Stimulated activated CD4-positive, alpha-beta T cell treated with anti-CD3 and anti-CD28 coated beads, Interleukin-15, amount 100 ng/mL, for 48 hours (primary cell): ENCODE results near the gene TMEM151B.
"Not testable (repeated sequence)": the region's sequence is repeated elsewhere in the genome, so short reads cannot be mapped to it uniquely, and the experiment has no call there.

ENCODE experiments used
- DNase-seq, 2 donors: peaks; one replicate each; pipeline ENCODE4 v3.0.0-alpha.2; 2020; ENCODE audit warnings: low read depth in 2 of 2

TMEM151B gene

GRCh38 chr6:44304282-44305199 lies 34.3 kb downstream of the TMEM151B start:
- peak in 1 of 2 donors; percentile 17 for DNase-seq

DNA sequence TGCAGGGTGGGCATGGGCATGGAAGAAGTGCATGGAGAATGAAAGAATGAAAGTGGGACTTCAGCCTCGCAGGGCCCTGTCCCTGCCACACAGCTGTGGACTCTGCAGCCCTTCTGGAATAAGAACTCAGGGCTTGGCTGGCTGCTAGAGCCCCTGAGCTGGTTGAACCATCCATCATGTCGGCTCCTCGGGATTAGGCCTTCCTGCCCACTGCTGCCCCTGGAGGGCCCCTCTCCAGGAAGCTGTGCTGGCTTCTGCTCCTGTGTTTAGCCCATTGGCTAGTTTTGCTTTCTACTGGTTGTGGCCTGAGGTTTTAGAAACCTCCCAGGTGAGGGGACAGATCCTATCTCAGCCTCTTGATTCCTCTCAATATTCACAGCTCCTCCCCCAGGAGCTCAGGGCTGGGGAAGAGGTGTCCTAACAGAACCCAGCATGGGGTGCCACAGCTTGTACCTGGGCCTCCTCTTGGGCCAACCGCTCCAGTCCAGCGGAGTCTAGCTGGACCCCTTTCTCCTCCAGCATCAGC lies 35.0 kb downstream of the TMEM151B start:
- DNase-seq, result no peak

GRCh38 chr6:44306710-44307109 lies 36.5 kb downstream of the TMEM151B start:
- DNase-seq, result no peak

DNA sequence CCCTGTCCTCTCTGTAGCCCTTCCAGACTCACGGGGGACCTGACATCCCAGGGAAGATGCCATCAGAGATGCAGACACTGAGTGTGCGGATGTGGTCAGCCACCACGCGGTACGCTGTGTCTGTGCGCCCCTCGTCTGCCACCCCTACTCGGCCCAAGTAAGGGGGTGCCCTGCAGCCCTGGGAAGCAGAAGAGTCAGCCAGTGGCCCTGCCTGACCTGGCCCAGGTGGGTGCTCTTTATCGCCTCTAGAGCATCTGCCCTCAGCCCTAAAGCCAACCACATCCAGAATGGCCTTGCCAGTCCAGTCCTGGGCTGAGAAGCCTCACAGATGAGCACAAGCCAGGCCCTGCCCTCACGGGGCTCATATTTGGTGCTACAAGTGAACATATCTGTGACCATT lies 37.0 kb downstream of the TMEM151B start:
- DNase-seq, result no peak

GRCh38 chr6:44309092-44309491 lies 38.8 kb downstream of the TMEM151B start:
- no peak for DNase-seq

- no peak for DNase-seq
Observed at GRCh38 chr6:44309631-44310030, 39.4 kb downstream of the TMEM151B start.

- no peak for DNase-seq
Observed at GRCh38 chr6:44310241-44310640, 40.0 kb downstream of the TMEM151B start.

- no peak for DNase-seq
Observed at GRCh38 chr6:44311304-44311703, 41.1 kb downstream of the TMEM151B start.

DNA sequence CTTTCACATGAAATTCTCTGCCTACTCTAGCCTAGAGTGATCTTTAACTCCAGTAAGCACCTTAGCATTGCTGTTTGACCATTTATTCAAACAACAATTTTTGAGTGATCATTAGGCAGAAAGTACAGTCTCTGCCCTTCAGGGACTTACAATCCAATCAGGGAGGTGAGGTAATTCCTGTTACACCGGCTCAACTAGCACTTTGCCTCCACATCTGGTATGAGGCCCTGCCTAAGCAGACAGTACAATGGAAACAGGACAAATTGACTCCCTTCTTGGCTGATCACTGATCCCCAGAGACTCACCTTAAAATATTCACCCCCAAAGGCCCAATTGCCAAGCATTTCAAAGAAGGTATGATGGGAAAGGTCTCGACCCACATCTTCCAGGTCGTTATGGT lies 41.5 kb downstream of the TMEM151B start:
- DNase-seq, result no peak

GRCh38 chr6:44312901-44313788 lies 42.9 kb downstream of the TMEM151B start, which contains the start of gene AARS2:
Gene AARS2, minus strand, starts transcription at chr6:44313347. Its CDS starts 24 bp downstream, at chr6:44313323.
- DNase-seq, result peak; percentile 83 to 89

GRCh38 chr6:44314657-44315056 lies 44.4 kb downstream of the TMEM151B start:
- DNase-seq, result not testable (repeated sequence)

GRCh38 chr6:44315516-44315915 lies 45.3 kb downstream of the TMEM151B start:
- no peak for DNase-seq

DNA sequence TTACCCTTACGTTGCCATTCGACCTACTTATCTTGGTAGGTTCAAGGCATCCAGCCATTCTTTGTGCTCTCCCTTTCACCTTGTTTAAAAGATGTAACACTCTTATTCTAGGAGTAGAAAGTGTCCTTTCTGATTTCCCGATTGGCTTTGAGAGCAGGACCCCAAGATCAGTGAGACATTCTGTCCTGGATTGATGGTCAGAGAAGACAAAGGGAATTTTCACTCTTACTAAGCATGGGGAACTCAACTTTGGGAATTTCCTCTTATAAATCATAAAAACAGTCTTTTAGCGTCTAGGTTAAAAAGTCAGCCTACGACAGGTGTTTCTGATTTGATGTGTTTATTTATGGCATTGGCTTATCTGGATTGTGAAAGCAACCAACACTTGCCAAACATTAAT lies 45.7 kb downstream of the TMEM151B start:
- no peak for DNase-seq

GRCh38 chr6:44316481-44316880 lies 46.2 kb downstream of the TMEM151B start:
- no peak for DNase-seq

DNA sequence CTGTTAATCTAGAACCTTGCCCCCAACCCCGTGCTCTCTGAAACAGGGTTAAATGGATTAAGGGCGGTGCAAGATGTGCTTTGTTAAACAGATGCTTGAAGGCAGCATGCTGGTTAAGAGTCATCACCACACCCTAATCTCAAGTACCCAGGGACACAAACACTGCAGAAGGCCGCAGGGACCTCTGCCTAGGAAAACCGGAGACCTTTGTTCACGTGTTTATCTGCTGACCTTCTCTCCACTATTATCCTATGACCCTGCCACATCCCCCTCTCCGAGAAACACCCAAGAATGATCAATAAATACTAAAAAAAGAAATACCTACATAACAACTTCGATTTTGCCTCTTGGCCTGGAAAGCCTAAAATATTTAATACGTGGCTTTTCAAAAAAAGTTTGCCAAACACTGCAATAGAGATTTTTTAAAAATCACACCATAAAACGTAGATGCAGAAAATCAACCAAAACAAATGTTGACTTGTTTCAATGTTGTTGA lies 46.9 kb downstream of the TMEM151B start:
- DNase-seq, result not testable (repeated sequence)

DNA sequence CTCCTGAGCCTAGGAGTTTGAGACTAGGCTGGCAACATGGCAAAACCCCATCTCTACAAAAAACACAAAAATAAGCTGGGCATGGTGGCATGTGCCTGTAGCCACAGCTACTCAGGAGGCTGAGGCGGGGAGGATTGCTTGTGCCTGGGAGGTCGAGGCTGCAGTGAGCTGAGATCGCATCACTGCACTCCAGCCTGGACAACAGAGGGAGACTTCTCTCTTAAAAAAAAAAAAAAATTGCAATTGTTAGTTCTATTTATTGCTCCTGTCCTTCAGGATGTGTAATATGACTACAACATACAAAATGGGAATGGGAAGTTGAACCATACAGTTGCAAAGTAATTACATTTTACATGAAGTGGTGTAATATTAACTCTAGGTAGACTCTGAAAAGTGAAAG lies 51.0 kb downstream of the TMEM151B start:
- DNase-seq, result no peak

GRCh38 chr6:44327096-44327495 lies 56.8 kb downstream of the TMEM151B start:
- DNase-seq, result no peak

- no peak for DNase-seq
Observed at GRCh38 chr6:44327760-44328159, 57.5 kb downstream of the TMEM151B start.

- DNase-seq, result not testable (repeated sequence)
Observed at GRCh38 chr6:44328203-44328602, 58.0 kb downstream of the TMEM151B start.

GRCh38 chr6:44329858-44330257 lies 59.6 kb downstream of the TMEM151B start:
- DNase-seq, result no peak

- DNase-seq, result no peak
Observed at GRCh38 chr6:44332585-44332984, 62.3 kb downstream of the TMEM151B start.
